ENCODE results near the gene KDM3B.

Gene KDM3B

GRCh38 chr5:138435943-138436342, 83.5 kb downstream of the KDM3B start:
- no peak overlapping the region for H3K27ac ChIP-seq (ENCODE audit: low read depth, low read length)
- no peak overlapping the region for H3K4me3 ChIP-seq (ENCODE audit: low read depth in 1 of 2, low read length in 2 of 2)
- H3K9me3 ChIP-seq (ENCODE audit: control insufficient read depth in 1 of 2, low read length in 2 of 2): no peaks in the 10 kb centered on the region
- H3K36me3 ChIP-seq (ENCODE audit: control insufficient read depth in 1 of 2, insufficient read depth in 2 of 2, low read length in 2 of 2): peaks cover 26 to 51% of the 10 kb centered on the region in 2 donors
- H3K9ac ChIP-seq (ENCODE audit: low read depth in 1 of 2, low read length in 2 of 2): no peak overlapping the region
- H3K27me3 ChIP-seq (ENCODE audit: control insufficient read depth in 1 of 2, insufficient read depth in 2 of 2, low read length in 2 of 2): peaks cover 0 to 3% of the 10 kb centered on the region in 2 donors
- H3K4me1 ChIP-seq (ENCODE audit: control insufficient read depth in 1 of 2, insufficient read depth in 2 of 2, low read length in 2 of 2): peaks cover 0 to 7% of the 10 kb centered on the region in 2 donors

- Histone ChIP-seq H3K4me1 (ENCODE audit: control insufficient read depth in 1 of 2, insufficient read depth in 2 of 2, low read length in 2 of 2) (peaks cover 0 to 7% of the 10 kb centered on the region in 2 donors), H3K9ac (ENCODE audit: low read depth in 1 of 2, low read length in 2 of 2) (peak overlapping the region in 1 of 2 donors; percentile 41), H3K9me3 (ENCODE audit: control insufficient read depth in 1 of 2, low read length in 2 of 2) (no peaks in the 10 kb centered on the region), H3K27ac (ENCODE audit: low read depth, low read length) (no peak overlapping the region), H3K27me3 (ENCODE audit: control insufficient read depth in 1 of 2, insufficient read depth in 2 of 2, low read length in 2 of 2) (peaks cover 0 to 3% of the 10 kb centered on the region in 2 donors), H3K36me3 (ENCODE audit: control insufficient read depth in 1 of 2, insufficient read depth in 2 of 2, low read length in 2 of 2) (peaks cover 14 to 34% of the 10 kb centered on the region in 2 donors), H3K4me3 (ENCODE audit: low read depth in 1 of 2, low read length in 2 of 2) (peak overlapping the region; percentile 32 to 50)
Measured at GRCh38 chr5:138438003-138438723, 85.7 kb downstream of the KDM3B start.

DNA sequence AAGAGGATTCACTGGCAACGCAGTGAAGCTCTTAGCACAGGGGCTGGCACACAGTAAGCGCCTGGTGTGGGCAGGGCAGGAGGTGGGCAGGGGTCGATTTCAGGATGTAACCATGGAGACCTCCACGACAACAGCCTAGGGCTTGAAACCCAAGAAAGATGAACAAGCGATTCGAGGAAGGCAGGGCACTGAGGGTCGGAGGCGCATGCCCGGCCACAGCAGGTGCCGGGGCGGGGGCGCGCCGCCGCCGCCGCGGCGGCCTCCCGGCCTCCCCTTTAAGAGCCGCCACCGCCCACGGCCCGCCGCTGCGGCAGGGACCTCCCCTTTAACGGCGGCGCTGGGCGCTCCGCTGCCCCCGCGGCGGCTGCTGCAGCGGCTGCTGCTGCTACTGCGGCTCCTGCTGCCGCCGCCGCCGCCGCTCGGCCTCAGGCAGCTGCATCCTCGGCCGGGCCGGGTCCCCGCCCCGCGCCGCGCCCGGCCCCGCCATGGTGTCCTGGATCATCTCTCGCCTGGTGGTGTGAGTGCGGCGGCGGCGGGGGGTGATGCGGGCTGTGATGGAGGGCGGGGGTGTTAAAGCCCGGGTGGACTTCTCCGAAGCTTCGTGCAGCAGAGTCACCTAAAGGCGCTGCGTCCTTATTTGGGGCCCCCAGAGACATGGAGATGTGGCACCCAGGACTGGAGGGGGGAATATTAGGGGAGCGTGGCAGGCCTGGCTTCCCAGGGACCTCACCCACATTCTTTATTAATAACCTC, 86.4 kb downstream of the KDM3B start, which contains the start of gene REEP2:
Gene REEP2 (plus strand): TSS at position 334 of the 753 bp plus-strand sequence. CDS start 152 bp downstream, at position 486.
- Histone ChIP-seq H3K4me3 (ENCODE audit: low read depth in 1 of 2, low read length in 2 of 2) (peak within 1 kb of the TSS; percentile 50 to 51), H3K9me3 (ENCODE audit: control insufficient read depth in 1 of 2, low read length in 2 of 2) (no peaks in the 10 kb centered on the region), H3K36me3 (ENCODE audit: control insufficient read depth in 1 of 2, insufficient read depth in 2 of 2, low read length in 2 of 2) (peaks cover 14 to 26% of the 10 kb centered on the region in 2 donors), H3K27ac (ENCODE audit: low read depth, low read length) (no peak within 1 kb of the TSS), H3K9ac (ENCODE audit: low read depth in 1 of 2, low read length in 2 of 2) (peak within 1 kb of the TSS in 1 of 2 donors; percentile 41), H3K4me1 (ENCODE audit: control insufficient read depth in 1 of 2, insufficient read depth in 2 of 2, low read length in 2 of 2) (peaks cover 0 to 7% of the 10 kb centered on the region in 2 donors), H3K27me3 (ENCODE audit: control insufficient read depth in 1 of 2, insufficient read depth in 2 of 2, low read length in 2 of 2) (peaks cover 0 to 3% of the 10 kb centered on the region in 2 donors)

DNA sequence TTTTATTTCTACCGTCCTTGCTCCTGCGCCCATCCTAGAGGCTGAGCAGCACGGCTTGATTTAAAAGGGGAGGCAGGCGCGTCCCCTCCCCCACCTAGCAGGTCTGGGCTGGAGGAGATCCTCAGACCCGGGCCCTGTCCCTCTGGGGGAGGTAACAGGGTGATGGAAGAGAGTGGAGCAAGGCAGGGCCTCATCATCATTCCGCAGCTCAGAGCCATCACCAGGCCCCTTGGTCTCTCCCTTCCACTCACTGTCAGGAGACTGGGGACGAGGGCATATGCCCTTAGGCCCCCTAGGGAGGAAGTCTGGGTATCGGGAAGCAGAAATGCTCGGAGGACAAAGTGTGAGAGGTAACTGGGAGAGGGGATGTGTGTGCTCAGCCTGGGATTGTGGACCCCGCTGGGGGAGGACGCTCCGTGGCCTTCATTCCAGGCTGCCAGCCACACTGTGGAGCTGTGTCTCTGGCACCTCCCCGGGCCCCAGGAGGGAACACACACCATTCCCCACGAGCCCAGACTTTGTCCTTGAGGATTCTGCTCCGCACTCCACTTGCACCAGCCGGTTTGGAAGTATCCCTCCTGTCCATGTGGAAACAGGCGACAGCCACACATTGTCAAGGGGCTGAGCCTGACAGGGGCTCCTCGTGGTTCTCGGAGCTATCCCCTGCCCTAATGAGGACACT, 87.1 kb downstream of the KDM3B start:
- Histone ChIP-seq H3K4me3 (ENCODE audit: low read depth in 1 of 2, low read length in 2 of 2) (peak overlapping the region; percentile 38 to 51), H3K27me3 (ENCODE audit: control insufficient read depth in 1 of 2, insufficient read depth in 2 of 2, low read length in 2 of 2) (peaks cover 0 to 3% of the 10 kb centered on the region in 2 donors), H3K4me1 (ENCODE audit: control insufficient read depth in 1 of 2, insufficient read depth in 2 of 2, low read length in 2 of 2) (peaks cover 0 to 7% of the 10 kb centered on the region in 2 donors), H3K27ac (ENCODE audit: low read depth, low read length) (no peak overlapping the region), H3K9me3 (ENCODE audit: control insufficient read depth in 1 of 2, low read length in 2 of 2) (no peaks in the 10 kb centered on the region), H3K9ac (ENCODE audit: low read depth in 1 of 2, low read length in 2 of 2) (no peak overlapping the region), H3K36me3 (ENCODE audit: control insufficient read depth in 1 of 2, insufficient read depth in 2 of 2, low read length in 2 of 2) (peaks cover 14 to 20% of the 10 kb centered on the region in 2 donors)

DNA sequence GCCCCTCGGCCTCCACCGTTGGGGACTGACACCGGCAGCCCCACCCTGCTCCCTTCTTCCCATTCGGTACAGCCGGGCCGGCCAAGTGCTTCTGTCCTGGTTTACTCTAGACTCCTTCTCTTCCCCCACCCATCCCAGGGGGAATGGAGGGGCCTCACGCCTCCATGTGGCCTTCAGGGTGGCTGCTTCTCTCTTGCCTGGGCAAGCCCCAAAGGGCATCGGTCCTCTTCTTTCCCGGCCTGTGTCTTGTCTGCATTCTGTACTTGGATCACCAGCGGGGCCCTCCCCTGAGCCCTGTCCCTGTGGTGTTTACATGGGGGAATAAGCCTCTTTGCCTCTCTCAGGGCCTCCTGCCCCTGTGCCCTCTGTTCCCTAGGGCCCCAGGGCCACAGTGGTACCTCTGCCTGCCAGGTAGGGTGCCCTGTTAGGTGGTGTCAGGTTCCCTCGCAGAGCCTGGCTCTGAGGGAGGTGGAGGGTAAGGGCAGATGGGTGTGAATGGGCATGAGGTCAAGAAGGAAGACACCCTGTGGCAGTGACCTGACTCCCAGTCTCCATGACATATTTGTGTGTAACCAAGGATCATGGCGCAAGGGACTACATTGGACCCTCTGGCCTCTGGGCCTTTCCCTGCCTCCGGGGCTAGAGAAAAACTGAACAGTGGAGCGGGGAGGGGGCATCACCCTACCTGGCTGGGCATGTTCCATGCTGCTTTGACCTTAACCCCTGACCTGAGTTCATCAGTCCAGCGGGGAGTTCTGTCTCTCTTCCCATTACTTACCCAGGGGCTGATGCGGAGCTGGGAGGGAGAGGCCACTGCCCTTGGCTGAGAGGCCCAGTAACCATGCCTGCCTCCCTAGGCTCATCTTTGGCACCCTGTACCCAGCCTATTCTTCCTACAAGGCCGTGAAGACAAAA, 87.9 kb downstream of the KDM3B start:
- Histone ChIP-seq H3K9ac (ENCODE audit: low read depth in 1 of 2, low read length in 2 of 2) (no peak overlapping the region), H3K27ac (ENCODE audit: low read depth, low read length) (no peak overlapping the region), H3K4me3 (ENCODE audit: low read depth in 1 of 2, low read length in 2 of 2) (no peak overlapping the region), H3K27me3 (ENCODE audit: control insufficient read depth in 1 of 2, insufficient read depth in 2 of 2, low read length in 2 of 2) (peaks cover 0 to 3% of the 10 kb centered on the region in 2 donors), H3K36me3 (ENCODE audit: control insufficient read depth in 1 of 2, insufficient read depth in 2 of 2, low read length in 2 of 2) (peaks cover 7 to 12% of the 10 kb centered on the region in 2 donors), H3K9me3 (ENCODE audit: control insufficient read depth in 1 of 2, low read length in 2 of 2) (no peaks in the 10 kb centered on the region), H3K4me1 (ENCODE audit: control insufficient read depth in 1 of 2, insufficient read depth in 2 of 2, low read length in 2 of 2) (peaks cover under 1 to 7% of the 10 kb centered on the region in 2 donors)

- Histone ChIP-seq H3K36me3 (ENCODE audit: control insufficient read depth in 1 of 2, insufficient read depth in 2 of 2, low read length in 2 of 2) (peaks cover 0 to 4% of the 10 kb centered on the region in 2 donors), H3K9ac (ENCODE audit: low read depth in 1 of 2, low read length in 2 of 2) (no peak overlapping the region), H3K9me3 (ENCODE audit: control insufficient read depth in 1 of 2, low read length in 2 of 2) (no peaks in the 10 kb centered on the region), H3K27me3 (ENCODE audit: control insufficient read depth in 1 of 2, insufficient read depth in 2 of 2, low read length in 2 of 2) (peaks cover 0 to 3% of the 10 kb centered on the region in 2 donors), H3K27ac (ENCODE audit: low read depth, low read length) (no peak overlapping the region), H3K4me3 (ENCODE audit: low read depth in 1 of 2, low read length in 2 of 2) (no peak overlapping the region), H3K4me1 (ENCODE audit: control insufficient read depth in 1 of 2, insufficient read depth in 2 of 2, low read length in 2 of 2) (peaks cover 5 to 7% of the 10 kb centered on the region in 2 donors)
Measured at GRCh38 chr5:138441221-138441620, 88.7 kb downstream of the KDM3B start.

DNA sequence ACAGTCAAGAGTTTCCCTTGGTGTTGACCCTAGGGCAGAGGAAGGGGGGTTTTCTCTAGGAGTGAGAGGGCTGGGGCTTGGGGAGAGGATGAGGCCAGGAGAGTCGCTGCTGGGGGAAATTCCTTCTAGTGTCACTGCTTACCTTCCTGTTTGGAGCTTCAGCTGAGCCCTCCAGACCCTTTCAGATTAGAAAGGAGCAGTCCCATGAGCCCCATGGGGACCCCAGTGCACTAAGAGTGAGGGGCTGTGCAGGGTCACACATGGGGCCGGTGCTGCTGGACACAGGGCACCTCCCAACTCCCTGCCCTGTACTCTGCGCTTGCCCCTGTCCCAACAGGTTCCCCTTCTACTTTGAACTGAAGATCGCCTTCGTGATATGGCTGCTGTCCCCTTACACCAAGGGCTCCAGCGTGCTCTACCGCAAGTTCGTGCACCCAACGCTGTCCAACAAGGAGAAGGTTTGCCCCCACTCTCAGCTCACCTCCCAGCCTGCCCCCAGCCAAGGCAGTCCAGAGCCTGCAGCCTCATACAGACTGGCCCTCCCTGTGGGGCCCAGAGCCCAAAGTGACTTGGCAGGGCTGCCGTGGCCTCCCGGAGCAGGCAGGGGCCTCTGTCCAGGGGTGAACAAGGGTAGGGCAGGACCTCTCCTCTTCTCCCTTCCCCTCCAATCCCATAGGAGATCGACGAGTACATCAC, 91.7 kb downstream of the KDM3B start:
- no peak overlapping the region for H3K27ac ChIP-seq (ENCODE audit: low read depth, low read length)
- H3K27me3 ChIP-seq (ENCODE audit: control insufficient read depth in 1 of 2, insufficient read depth in 2 of 2, low read length in 2 of 2): peaks cover 0 to 3% of the 10 kb centered on the region in 2 donors
- no peak overlapping the region for H3K4me3 ChIP-seq (ENCODE audit: low read depth in 1 of 2, low read length in 2 of 2)
- H3K9ac ChIP-seq (ENCODE audit: low read depth in 1 of 2, low read length in 2 of 2): no peak overlapping the region
- no peaks in the 10 kb centered on the region for H3K36me3 ChIP-seq (ENCODE audit: control insufficient read depth in 1 of 2, insufficient read depth in 2 of 2, low read length in 2 of 2)
- H3K4me1 ChIP-seq (ENCODE audit: control insufficient read depth in 1 of 2, insufficient read depth in 2 of 2, low read length in 2 of 2): peaks cover 5% of the 10 kb centered on the region in 2 donors
- no peaks in the 10 kb centered on the region for H3K9me3 ChIP-seq (ENCODE audit: control insufficient read depth in 1 of 2, low read length in 2 of 2)

DNA sequence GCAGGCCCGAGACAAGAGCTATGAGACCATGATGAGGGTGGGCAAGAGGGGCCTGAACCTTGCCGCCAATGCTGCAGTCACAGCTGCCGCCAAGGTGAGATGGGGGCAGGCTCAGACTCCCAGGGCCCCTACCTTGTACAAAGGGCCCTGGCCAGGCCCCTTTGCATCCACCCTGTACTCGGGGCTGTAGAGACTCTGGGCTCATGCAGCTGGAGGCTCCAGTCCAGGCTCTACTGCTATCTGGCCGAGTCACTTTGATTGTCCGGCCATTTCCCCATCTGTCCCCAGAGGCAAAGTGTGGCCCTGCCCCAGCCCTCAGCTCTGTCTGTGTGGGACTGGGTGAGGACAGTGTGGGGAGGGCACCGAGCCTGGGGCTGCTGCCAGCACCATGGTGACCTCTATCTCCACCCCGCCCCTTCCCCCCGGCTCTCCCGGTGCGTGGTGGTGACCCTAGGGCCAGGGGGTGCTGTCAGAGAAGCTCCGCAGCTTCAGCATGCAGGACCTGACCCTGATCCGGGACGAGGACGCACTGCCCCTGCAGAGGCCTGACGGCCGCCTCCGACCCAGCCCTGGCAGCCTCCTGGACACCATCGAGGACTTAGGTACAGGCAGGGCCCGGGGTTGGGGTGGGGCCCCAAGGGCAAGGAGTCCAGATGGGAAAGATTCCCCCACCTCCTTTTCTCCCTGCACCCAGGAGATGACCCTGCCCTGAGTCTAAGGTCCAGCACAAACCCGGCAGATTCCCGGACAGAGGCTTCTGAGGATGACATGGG, 92.5 kb downstream of the KDM3B start:
- Histone ChIP-seq H3K27me3 (ENCODE audit: control insufficient read depth in 1 of 2, insufficient read depth in 2 of 2, low read length in 2 of 2) (no peaks in the 10 kb centered on the region), H3K9ac (ENCODE audit: low read depth in 1 of 2, low read length in 2 of 2) (no peak overlapping the region), H3K4me3 (ENCODE audit: low read depth in 1 of 2, low read length in 2 of 2) (no peak overlapping the region), H3K27ac (ENCODE audit: low read depth, low read length) (no peak overlapping the region), H3K4me1 (ENCODE audit: control insufficient read depth in 1 of 2, insufficient read depth in 2 of 2, low read length in 2 of 2) (peaks cover 0 to 5% of the 10 kb centered on the region in 2 donors), H3K36me3 (ENCODE audit: control insufficient read depth in 1 of 2, insufficient read depth in 2 of 2, low read length in 2 of 2) (no peaks in the 10 kb centered on the region), H3K9me3 (ENCODE audit: control insufficient read depth in 1 of 2, low read length in 2 of 2) (no peaks in the 10 kb centered on the region)
